SK-N-SH (cell line): ENCODE results near the gene RBM4. TPM values are rescaled to one million over a fixed set of nuclear protein-coding genes. Genes with fewer than 3 reads are reported as not detected.

ENCODE experiments used
- CTCF ChIA-PET: fragments of 300-600, 350-600 bp; formaldehyde crosslinking; extraction: SDS; loops from one replicate; lab custom pipeline; 2021; lab: Yijun Ruan, JAX
- POLR2A ChIA-PET: fragments of 350-600 bp; sonication (Branson Sonifier 250); formaldehyde crosslinking; extraction: SDS; loops from one replicate; lab custom pipeline; 2020; ENCODE audit warnings: antibody characterized with exemption, inconsistent platforms; lab: Yijun Ruan, JAX
- DNase-seq: peaks from one replicate; pipeline ENCODE4 v3.0.0; 2012
- H2AFZ ChIP-seq: fragments of 200-600 bp; sonication (generic); 2 replicates; pipeline ENCODE4 v1.8.1; 2016; ENCODE audit warnings: antibody characterized with exemption, mild to moderate bottlenecking, low read depth
- H3F3A ChIP-seq: fragments of 200-600 bp; sonication (generic); replicated peaks from 2 replicates; pipeline ENCODE3; 2016; ENCODE audit warnings: antibody characterized with exemption, mild to moderate bottlenecking; ENCODE audit not compliant: insufficient read depth
- H3K27ac ChIP-seq, 2 experiments: fragments of 200-500 bp in 1 of 2; fragments of 200-600 bp in 1 of 2; sonication (Bioruptor generic) in 1 of 2; sonication (generic), shearing (Covaris generic) in 1 of 2; 2 replicates each; pipeline versions ENCODE4 v1.5.1 to v1.6.1; 2014 to 2016; ENCODE audit warnings: low read depth in 2 of 2, inconsistent platforms in 1 of 2, low read length in 1 of 2, mild to moderate bottlenecking in 1 of 2, mixed read lengths in 1 of 2
- H3K27me3 ChIP-seq: fragments of 200-600 bp; sonication (generic), shearing (Covaris generic); 2 replicates; pipeline ENCODE4 v1.6.1; 2016; ENCODE audit warnings: mixed run types; ENCODE audit not compliant: insufficient read depth
- H3K36me3 ChIP-seq, 2 experiments: fragments of 200-500 bp in 1 of 2; fragments of 200-600 bp in 1 of 2; sonication (Bioruptor generic) in 1 of 2; sonication (generic) in 1 of 2; replicated peaks in 1 of 2; 2 replicates each; pipeline versions ENCODE3 to v1.5.1; 2014 to 2016; ENCODE audit warnings: low read length in 1 of 2, mild to moderate bottlenecking in 1 of 2; ENCODE audit not compliant: insufficient read depth in 2 of 2, control insufficient read depth in 1 of 2
- H3K4me1 ChIP-seq, 2 experiments: fragments of 200-500 bp in 1 of 2; fragments of 200-600 bp in 1 of 2; sonication (Bioruptor generic) in 1 of 2; sonication (generic), shearing (Covaris generic) in 1 of 2; 2 replicates each; pipeline versions ENCODE4 v1.5.1 to v1.6.1; 2014 to 2016; ENCODE audit warnings: low read depth in 1 of 2, low read length in 1 of 2, mixed run types in 1 of 2; ENCODE audit not compliant: insufficient read depth in 2 of 2, control insufficient read depth in 1 of 2
- H3K4me2 ChIP-seq: fragments of 200-600 bp; sonication (generic), shearing (Covaris generic); 2 replicates; pipeline ENCODE4 v1.6.1; 2017; ENCODE audit warnings: mixed run types
- H3K4me3 ChIP-seq, 2 experiments: fragments of 200-500 bp in 1 of 2; fragments of 200-600 bp in 1 of 2; sonication (Bioruptor generic) in 1 of 2; sonication (generic), shearing (Covaris generic) in 1 of 2; 2 replicates each; pipeline versions ENCODE4 v1.5.1 to v1.8.1; 2014 to 2016; ENCODE audit warnings: low read depth in 2 of 2, inconsistent platforms in 1 of 2, low read length in 1 of 2, mild to moderate bottlenecking in 1 of 2, mixed read lengths in 1 of 2, moderate library complexity in 1 of 2
- H3K79me2 ChIP-seq: fragments of 200-600 bp; sonication (generic); 2 replicates; pipeline ENCODE4 v1.8.1; 2017; ENCODE audit warnings: mild to moderate bottlenecking; ENCODE audit not compliant: insufficient read depth
- H3K9ac ChIP-seq: fragments of 200-600 bp; sonication (generic); 2 replicates; pipeline ENCODE4 v1.6.1; 2017; ENCODE audit warnings: mixed run types
- H3K9me2 ChIP-seq: fragments of 200-600 bp; sonication (generic); 2 replicates; pipeline ENCODE4 v1.6.1; 2017; ENCODE audit warnings: mixed run types
- H3K9me3 ChIP-seq: fragments of 200-600 bp; sonication (generic); 2 replicates; pipeline ENCODE4 v1.6.1; 2017; ENCODE audit warnings: mixed run types, mild to moderate bottlenecking, moderate library complexity
- H4K20me1 ChIP-seq: fragments of 200-600 bp; sonication (generic); 2 replicates; pipeline ENCODE4 v1.6.1; 2017; ENCODE audit warnings: mild to moderate bottlenecking, mixed run types; ENCODE audit not compliant: insufficient read depth
- CHD2 ChIP-seq: fragments of 150-350 bp; IDR thresholded peaks from 2 replicates; pipeline ENCODE4 v1.6.1; 2018; ENCODE audit warnings: low read length; ENCODE audit not compliant: partially characterized antibody
- CTCF ChIP-seq: fragments of 200-600 bp; sonication (generic); IDR thresholded peaks from 2 replicates; pipeline ENCODE4 v1.6.1; 2017; ENCODE audit warnings: antibody characterized with exemption, mild to moderate bottlenecking, moderate library complexity
- FOSL2 ChIP-seq: IDR thresholded peaks from 2 replicates; pipeline ENCODE4 v1.4.0; 2012; ENCODE audit warnings: low read depth, mild to moderate bottlenecking, moderate library complexity, borderline replicate concordance
- FOXJ3 ChIP-seq: sonication (generic); formaldehyde crosslinking; IDR thresholded peaks from 2 replicates; pipeline ENCODE4 v1.5.1; 2020; ENCODE audit warnings: mild to moderate bottlenecking, missing genetic modification reagents
- GABPA ChIP-seq: IDR thresholded peaks from 2 replicates; pipeline ENCODE4 v1.4.0; 2012; ENCODE audit warnings: low read depth, mild to moderate bottlenecking
- IRF3 ChIP-seq: fragments of 150-350 bp; IDR thresholded peaks from 2 replicates; pipeline ENCODE4 v1.6.1; 2016; ENCODE audit warnings: mild to moderate bottlenecking, low read depth, low read length
- MXI1 ChIP-seq: IDR thresholded peaks from 2 replicates; pipeline ENCODE4 v1.6.1; 2012; ENCODE audit warnings: mild to moderate bottlenecking, low read depth, low read length, improper control_type of control experiment
- POLR2AphosphoS5 ChIP-seq: IDR thresholded peaks from 2 replicates; pipeline ENCODE4 v1.6.1; 2012; ENCODE audit warnings: low read depth, low read length
- RAD21 ChIP-seq: IDR thresholded peaks from 2 replicates; pipeline ENCODE4 v1.6.1; 2012; ENCODE audit warnings: mild to moderate bottlenecking, low read length
- RCOR1 ChIP-seq: fragments of 150-350 bp; IDR thresholded peaks from 2 replicates; pipeline ENCODE4 v1.6.1; 2017; ENCODE audit warnings: antibody characterized with exemption, low read length
- SIN3A ChIP-seq: IDR thresholded peaks from 2 replicates; pipeline ENCODE4 v1.6.1; 2012; ENCODE audit warnings: low read depth, mild to moderate bottlenecking, low read length, moderate library complexity, borderline replicate concordance
- SMC3 ChIP-seq: IDR thresholded peaks from 2 replicates; pipeline ENCODE4 v1.6.1; 2012; ENCODE audit warnings: low read depth, low read length, improper control_type of control experiment
- TAF1 ChIP-seq: IDR thresholded peaks from 2 replicates; pipeline ENCODE4 v1.6.1; 2012; ENCODE audit warnings: low read depth, mild to moderate bottlenecking, low read length, moderate library complexity, borderline replicate concordance
- TCF12 ChIP-seq: IDR thresholded peaks from 2 replicates; pipeline ENCODE4 v1.4.0; 2012
- TEAD4 ChIP-seq: IDR thresholded peaks from 2 replicates; pipeline ENCODE4 v1.4.0; 2012; ENCODE audit warnings: mild to moderate bottlenecking, borderline replicate concordance; ENCODE audit not compliant: insufficient read depth
- YY1 ChIP-seq: IDR thresholded peaks from 2 replicates; pipeline ENCODE4 v1.4.0; 2012; ENCODE audit warnings: low read depth, mild to moderate bottlenecking
- WGBS: methylation state at CpG from one replicate; pipeline ENCODE4 v1.1.6; 2017; ENCODE audit warnings: low lambda C conversion rate; 5-methylcytosine and 5-hydroxymethylcytosine counted together
- polyA plus RNA-seq, 3 experiments: library from polyadenylated mRNA; depleted of rRNA; stranded (reverse); fragments of >200 nt; gene quantifications; 2 replicates each; pipeline ENCODE4 v1.2.3, GENCODE V29; 2012

The RBM4 gene
- polyA plus RNA-seq, 1 of the 3 experiments (the other 2 are of a cell fraction) = 202 TPM

- peaks cover 8 to 11% of the 10 kb centered on the region in 2 experiments; a peak in 3 of 4 replicates for H3K4me1 ChIP-seq
- peak overlapping the region; percentile 90 for H3K4me2 ChIP-seq
- DNase-seq = no peak
- no peaks in the 10 kb centered on the region for H3K9me3 ChIP-seq
- POLR2A ChIA-PET = interaction anchor here (0.9 to 2.5 kb wide), 10 partner anchors 7 to 226 kb away, joined by 3 to 18 read pairs (median 4); partner anchors contain the start of genes CCDC87, CCS, RBM4 and RBM4B
- H3F3A ChIP-seq = peaks cover 9% of the 10 kb centered on the region
- no peaks in the 10 kb centered on the region for H3K9me2 ChIP-seq
- peaks cover 4 to 13% of the 10 kb centered on the region in 2 experiments for H3K36me3 ChIP-seq
- TF ChIP-seq CTCF (no peak), SIN3A (peak; percentile 14; the same call in 1 of the 2 replicates), GABPA (peak; percentile 30; the same call in 1 of the 2 replicates), YY1 (no peak)
- TF ChIP-seq, all 33 proteins: peak for 2
- 1% methylated on average over 14 of the region's 38 CpGs for WGBS
- Histone ChIP-seq H3K27me3 (no peaks in the 10 kb centered on the region), H3K79me2 (peaks cover 71% of the 10 kb centered on the region), H3K9ac (peak overlapping the region; percentile 86), H2AFZ (no peak overlapping the region), H3K27ac (peak overlapping the region; percentile 87 to 91; a peak in 3 of 4 replicates), H3K4me3 (peak overlapping the region; percentile 73 to 75), H4K20me1 (peaks cover 55% of the 10 kb centered on the region)
- CTCF ChIA-PET = interaction anchor here (0.7 to 2.3 kb wide), 4 partner anchors 20 to 61 kb away, joined by 3 to 8 read pairs (median 3); partner anchors contain the start of genes CCDC87, CCS and RBM4B
These were observed 21.2 kb upstream of the RBM4 start for GRCh38 chr11:66617155-66617834.

- Histone ChIP-seq H3K27ac (peak overlapping the region; percentile 16 to 49), H3K4me1 (peaks cover 8 to 11% of the 10 kb centered on the region in 2 experiments; a peak in 3 of 4 replicates), H4K20me1 (peaks cover 73% of the 10 kb centered on the region), H2AFZ (no peak overlapping the region), H3K9me3 (no peaks in the 10 kb centered on the region), H3K36me3 (peaks cover 14 to 30% of the 10 kb centered on the region in 2 experiments), H3K27me3 (no peaks in the 10 kb centered on the region), H3K79me2 (peaks cover 89% of the 10 kb centered on the region), H3K4me2 (peak overlapping the region; percentile 90), H3K9ac (peak overlapping the region; percentile 86; the same call in 1 of the 2 replicates), H3F3A (peaks cover 7% of the 10 kb centered on the region), H3K9me2 (no peaks in the 10 kb centered on the region), H3K4me3 (peak overlapping the region; percentile 73 to 75; a peak in 3 of 4 replicates)
- CTCF ChIA-PET = no interaction called here
- DNase-seq = no peak
- 77% methylated on average over 4 of the region's 4 CpGs for WGBS
- POLR2A ChIA-PET = interaction anchor here (1.4 kb wide), 2 partner anchors 8 to 20 kb away, joined by 3 to 11 read pairs; partner anchors contain the start of gene RBM4
- TF ChIP-seq FOXJ3 (CRISPR knock-in tag) = no peak
- no peak for TF ChIP-seq MXI1
- no peak for TF ChIP-seq TCF12
- TF ChIP-seq TEAD4 = no peak
- no peak for TF ChIP-seq TAF1
- TF ChIP-seq IRF3 = no peak
- TF ChIP-seq POLR2AphosphoS5 = no peak
- no peak for TF ChIP-seq RCOR1
- TF ChIP-seq CHD2 = no peak
- TF ChIP-seq FOSL2 = no peak
- no peak for TF ChIP-seq GABPA
- TF ChIP-seq RAD21 = no peak
- no peak for TF ChIP-seq YY1
- no peak for TF ChIP-seq SMC3
These were observed 19.4 kb upstream of the RBM4 start for GRCh38 chr11:66619080-66619554.
